HUES64 (cell line): Measurements from ENCODE around the gene BMAL1.
"Not testable (repeated sequence)": the region's sequence is repeated elsewhere in the genome, so short reads cannot be mapped to it uniquely, and the experiment has no call there.

ENCODE experiments used
- H3K27ac ChIP-seq: 2 replicates; pipeline ENCODE4 v1.7.0; 2013; ENCODE audit warnings: low read depth, low read length, inconsistent platforms
- H3K27me3 ChIP-seq: 2 replicates; pipeline ENCODE4 v1.6.1; 2013; ENCODE audit warnings: mild to moderate bottlenecking, low read length; ENCODE audit not compliant: insufficient read depth
- H3K36me3 ChIP-seq: 2 replicates; pipeline ENCODE4 v1.6.1; 2013; ENCODE audit warnings: mild to moderate bottlenecking, low read length; ENCODE audit not compliant: insufficient read depth
- H3K4me1 ChIP-seq: 2 replicates; pipeline ENCODE4 v1.6.1; 2013; ENCODE audit warnings: mild to moderate bottlenecking, low read length, moderate library complexity; ENCODE audit not compliant: insufficient read depth
- H3K4me3 ChIP-seq: 2 replicates; pipeline ENCODE4 v1.5.1; 2013; ENCODE audit warnings: mild to moderate bottlenecking, low read length, moderate library complexity
- H3K9ac ChIP-seq: 2 replicates; pipeline ENCODE4 v1.6.1; 2013; ENCODE audit warnings: mild to moderate bottlenecking, low read depth, low read length
- H3K9me3 ChIP-seq: 2 replicates; pipeline ENCODE4 v1.6.1; 2013; ENCODE audit warnings: low read depth, low read length; ENCODE audit not compliant: insufficient read depth
- WGBS: fragments of 150-250, 120-280 bp; methylation state at CpG from one replicate; pipeline ENCODE4 v1.1.7; 2013; ENCODE audit warnings: missing lambda C conversion rate; 5-methylcytosine and 5-hydroxymethylcytosine counted together

Gene BMAL1

GRCh38 chr11:13434247-13435205, 156.9 kb downstream of the BMAL1 start:
- Histone ChIP-seq H3K27ac (peak overlapping the region; percentile 78), H3K9me3 (peaks cover 10% of the 10 kb centered on the region), H3K36me3 (no peaks in the 10 kb centered on the region), H3K27me3 (no peaks in the 10 kb centered on the region), H3K4me3 (peak overlapping the region; percentile 14; the same call in 1 of the 2 replicates), H3K9ac (peak overlapping the region; percentile 23; the same call in 1 of the 2 replicates), H3K4me1 (peaks cover 59% of the 10 kb centered on the region)
- 46% methylated on average over 6 of the region's 6 CpGs for WGBS

- H3K4me3 ChIP-seq, H3K9ac ChIP-seq, H3K27me3 ChIP-seq, H3K9me3 ChIP-seq, H3K27ac ChIP-seq, H3K36me3 ChIP-seq: not testable (repeated sequence)
- WGBS = 92% methylated on average over 7 of the region's 7 CpGs
- peaks cover 65% of the 10 kb centered on the region for H3K4me1 ChIP-seq
Measured at GRCh38 chr11:13436836-13437235, 159.2 kb downstream of the BMAL1 start.
